ENCODE measurements around the gene SCN9A.

The SCN9A gene

DNA sequence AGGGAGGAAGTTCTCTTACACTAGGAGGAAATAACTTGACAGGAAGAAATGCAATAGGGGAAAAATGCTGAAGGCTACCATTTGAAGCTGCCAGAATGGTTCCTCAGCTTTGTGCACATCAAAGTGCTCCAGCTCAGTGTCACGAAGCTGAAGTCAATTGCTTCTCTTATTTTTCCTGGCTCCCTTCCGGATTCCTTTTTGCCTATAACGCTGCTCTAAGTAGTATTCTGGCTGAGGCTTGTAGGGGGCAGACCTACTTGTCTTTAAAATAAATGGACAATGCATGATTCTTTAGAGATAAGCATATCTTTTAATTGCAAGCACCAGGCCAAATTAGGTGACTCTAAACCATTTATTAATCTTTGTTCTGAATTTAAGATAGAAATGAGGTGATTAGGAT, 187.7 kb downstream of the SCN9A start:
- H3K27me3 ChIP-seq (ENCODE audit: control insufficient read depth, insufficient read depth, low read length), result no peaks in the 10 kb centered on the region
- H3K9ac ChIP-seq (ENCODE audit: low read length), result no peak overlapping the region
- no peak overlapping the region for H3K4me3 ChIP-seq (ENCODE audit: low read length)
- H3K36me3 ChIP-seq (ENCODE audit: control insufficient read depth, insufficient read depth, low read length), result no peaks in the 10 kb centered on the region
- no peaks in the 10 kb centered on the region for H3K9me3 ChIP-seq (ENCODE audit: control insufficient read depth, low read length)
- no peaks in the 10 kb centered on the region for H3K4me1 ChIP-seq (ENCODE audit: control insufficient read depth, insufficient read depth, low read length)

DNA sequence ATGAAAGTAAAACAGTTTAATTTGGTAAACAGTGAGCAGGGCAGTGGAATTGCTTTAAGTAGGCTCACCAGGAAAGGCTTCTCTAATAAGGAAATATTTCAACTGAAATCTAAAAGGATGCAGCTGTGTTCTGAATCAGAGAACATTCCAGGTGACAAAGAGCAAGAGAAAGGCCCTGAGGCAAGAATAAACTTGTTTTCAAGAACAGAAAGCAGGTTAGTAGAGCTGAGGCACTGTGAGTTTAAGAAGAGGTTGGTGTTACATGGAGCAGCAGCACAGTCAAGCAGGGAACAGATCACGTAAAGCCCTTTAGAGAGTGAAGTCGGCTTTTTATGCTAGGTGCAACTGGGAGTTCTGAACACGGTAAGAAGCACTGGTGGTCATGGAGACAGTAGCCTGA, 191.0 kb downstream of the SCN9A start:
- Histone ChIP-seq H3K36me3 (ENCODE audit: control insufficient read depth, insufficient read depth, low read length) (no peaks in the 10 kb centered on the region), H3K27me3 (ENCODE audit: control insufficient read depth, insufficient read depth, low read length) (no peaks in the 10 kb centered on the region)

DNA sequence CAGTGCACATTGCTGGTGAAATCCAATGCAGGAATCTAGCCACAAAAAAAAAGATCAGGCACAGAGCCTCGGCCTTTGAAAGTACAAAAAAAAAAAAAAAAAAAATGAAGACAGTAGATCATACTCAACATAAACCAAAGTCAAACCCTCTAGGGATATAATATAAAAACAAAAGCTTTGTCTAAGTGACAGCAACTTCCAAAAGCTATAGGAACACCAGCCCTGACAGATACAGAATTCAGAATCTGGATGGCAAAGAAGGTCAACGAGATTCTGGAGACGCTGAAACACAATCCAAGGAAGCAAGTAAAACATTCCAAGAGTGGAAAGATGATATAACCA, 194.0 kb downstream of the SCN9A start:
- Histone ChIP-seq H3K27me3 (ENCODE audit: control insufficient read depth, insufficient read depth, low read length) (no peaks in the 10 kb centered on the region), H3K9me3 (ENCODE audit: control insufficient read depth, low read length) (no peaks in the 10 kb centered on the region), H3K9ac (ENCODE audit: low read length) (no peak overlapping the region), H3K4me1 (ENCODE audit: control insufficient read depth, insufficient read depth, low read length) (no peaks in the 10 kb centered on the region), H3K36me3 (ENCODE audit: control insufficient read depth, insufficient read depth, low read length) (no peaks in the 10 kb centered on the region), H3K4me3 (ENCODE audit: low read length) (no peak overlapping the region)

More for the DNA sequence above, 191.0 kb downstream of the SCN9A start:
- Histone ChIP-seq H3K4me3 (ENCODE audit: low read length) (no peak overlapping the region), H3K9me3 (ENCODE audit: control insufficient read depth, low read length) (no peaks in the 10 kb centered on the region), H3K4me1 (ENCODE audit: control insufficient read depth, insufficient read depth, low read length) (no peaks in the 10 kb centered on the region), H3K9ac (ENCODE audit: low read length) (no peak overlapping the region)

DNA sequence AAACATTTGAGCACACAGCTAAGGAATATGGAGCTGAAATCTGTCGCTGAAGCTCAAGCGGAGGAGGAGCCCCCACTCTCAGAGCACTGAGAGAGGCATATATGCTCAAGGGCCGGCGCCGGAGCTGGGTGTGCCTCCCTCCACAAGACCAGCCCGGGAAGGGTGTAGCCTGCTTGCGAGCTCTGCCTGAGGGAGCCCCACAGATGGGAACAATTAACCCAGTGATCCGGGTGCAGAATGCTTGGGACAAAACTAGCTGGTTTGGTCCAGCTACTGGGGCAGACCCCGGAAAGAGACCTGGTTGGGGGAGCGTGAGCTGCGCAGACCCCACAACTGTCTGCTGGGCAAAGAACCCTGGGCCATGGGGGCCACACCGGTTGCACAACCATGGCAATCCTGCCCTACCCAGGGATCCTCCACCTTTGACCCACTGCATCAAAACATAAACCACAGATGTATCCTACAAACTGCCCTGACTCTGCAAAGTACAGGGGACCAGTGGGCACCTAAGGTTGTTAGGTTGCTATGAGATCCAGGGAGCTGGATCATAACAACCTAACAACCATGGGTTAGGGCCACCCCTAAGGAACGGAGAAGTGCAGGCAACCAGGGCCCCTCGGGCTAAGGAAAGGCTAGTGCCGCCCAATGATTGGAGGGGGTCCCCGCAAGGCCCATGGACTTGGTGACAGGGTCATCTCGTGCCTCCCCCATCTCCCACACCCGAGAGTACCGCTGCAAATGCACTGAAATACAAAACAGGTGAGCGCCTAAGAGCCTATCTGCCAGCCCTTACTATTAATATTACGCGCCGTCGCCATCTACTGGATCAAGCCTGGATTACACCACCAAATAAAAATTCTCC, 194.6 kb downstream of the SCN9A start:
- Histone ChIP-seq H3K27me3 (ENCODE audit: control insufficient read depth, insufficient read depth, low read length) (no peaks in the 10 kb centered on the region), H3K9me3 (ENCODE audit: control insufficient read depth, low read length) (no peaks in the 10 kb centered on the region), H3K4me1 (ENCODE audit: control insufficient read depth, insufficient read depth, low read length) (no peaks in the 10 kb centered on the region), H3K36me3 (ENCODE audit: control insufficient read depth, insufficient read depth, low read length) (no peaks in the 10 kb centered on the region), H3K9ac (ENCODE audit: low read length) (no peak overlapping the region), H3K4me3 (ENCODE audit: low read length) (no peak overlapping the region)

DNA sequence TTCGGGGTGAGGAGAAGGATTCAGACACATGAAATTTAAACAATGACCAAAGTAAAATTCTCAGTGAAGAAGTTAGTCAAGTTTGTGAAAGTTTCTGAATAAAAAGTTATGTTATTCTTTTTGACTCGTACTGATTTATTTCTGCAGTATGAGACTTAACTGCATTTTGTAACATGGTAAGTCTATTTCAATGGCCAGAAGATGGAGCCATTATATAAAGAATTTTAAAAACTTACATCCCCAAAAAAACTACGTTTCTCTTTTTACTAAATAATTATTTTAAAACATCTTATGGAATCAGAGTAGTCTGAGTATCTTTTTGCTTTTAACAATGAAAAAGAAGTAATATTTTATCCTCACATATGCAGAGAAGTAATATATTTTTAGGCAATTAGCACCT, 196.5 kb downstream of the SCN9A start:
- Histone ChIP-seq H3K4me1 (ENCODE audit: control insufficient read depth, insufficient read depth, low read length) (no peaks in the 10 kb centered on the region), H3K36me3 (ENCODE audit: control insufficient read depth, insufficient read depth, low read length) (no peaks in the 10 kb centered on the region), H3K9me3 (ENCODE audit: control insufficient read depth, low read length) (no peaks in the 10 kb centered on the region), H3K27me3 (ENCODE audit: control insufficient read depth, insufficient read depth, low read length) (no peaks in the 10 kb centered on the region), H3K4me3 (ENCODE audit: low read length) (no peak overlapping the region), H3K9ac (ENCODE audit: low read length) (no peak overlapping the region)

DNA sequence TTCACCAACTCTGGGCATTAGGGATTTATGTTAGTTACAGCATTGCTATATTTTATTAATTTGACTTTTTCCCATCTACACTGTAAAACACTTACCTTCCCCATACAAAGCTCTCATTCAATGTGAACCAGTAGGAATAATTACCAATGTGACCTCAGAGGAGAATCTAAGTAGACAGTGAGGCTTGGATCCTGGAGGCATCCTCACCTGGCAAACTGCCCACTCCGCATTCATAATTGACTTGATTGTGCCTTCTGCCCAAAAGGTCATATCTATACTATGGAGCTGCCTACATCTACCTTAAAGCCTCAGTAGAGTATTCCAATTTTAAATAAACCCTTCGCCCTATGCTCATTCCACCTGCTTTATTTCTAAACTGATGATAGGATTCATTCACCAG, 202.5 kb downstream of the SCN9A start:
- Histone ChIP-seq H3K9me3 (ENCODE audit: control insufficient read depth, low read length) (no peaks in the 10 kb centered on the region), H3K9ac (ENCODE audit: low read length) (no peak overlapping the region), H3K27me3 (ENCODE audit: control insufficient read depth, insufficient read depth, low read length) (no peaks in the 10 kb centered on the region), H3K4me1 (ENCODE audit: control insufficient read depth, insufficient read depth, low read length) (no peaks in the 10 kb centered on the region), H3K4me3 (ENCODE audit: low read length) (no peak overlapping the region), H3K36me3 (ENCODE audit: control insufficient read depth, insufficient read depth, low read length) (no peaks in the 10 kb centered on the region)

DNA sequence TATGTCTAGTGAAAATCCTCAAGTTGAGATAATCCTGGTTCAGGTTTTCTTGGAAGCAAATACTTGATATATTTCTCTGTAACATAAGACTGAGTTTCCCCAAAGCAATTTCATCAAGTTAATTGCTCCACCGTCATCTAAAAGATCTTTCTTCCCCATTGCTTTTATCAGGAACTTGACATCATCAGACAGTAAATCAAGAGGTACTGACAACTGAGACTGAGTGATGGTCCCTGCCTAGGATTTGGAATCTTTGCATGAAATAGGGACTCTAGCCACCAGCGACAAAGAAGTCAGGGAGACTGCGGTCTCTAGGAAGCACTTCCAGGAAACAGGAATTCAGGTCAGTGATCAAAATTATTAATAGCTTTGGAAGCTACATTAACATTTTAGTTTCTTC, 204.5 kb downstream of the SCN9A start:
- H3K27me3 ChIP-seq (ENCODE audit: control insufficient read depth, insufficient read depth, low read length), result no peaks in the 10 kb centered on the region
- H3K4me3 ChIP-seq (ENCODE audit: low read length), result no peak overlapping the region
- no peaks in the 10 kb centered on the region for H3K36me3 ChIP-seq (ENCODE audit: control insufficient read depth, insufficient read depth, low read length)
- no peaks in the 10 kb centered on the region for H3K4me1 ChIP-seq (ENCODE audit: control insufficient read depth, insufficient read depth, low read length)
- no peaks in the 10 kb centered on the region for H3K9me3 ChIP-seq (ENCODE audit: control insufficient read depth, low read length)
- no peak overlapping the region for H3K9ac ChIP-seq (ENCODE audit: low read length)

DNA sequence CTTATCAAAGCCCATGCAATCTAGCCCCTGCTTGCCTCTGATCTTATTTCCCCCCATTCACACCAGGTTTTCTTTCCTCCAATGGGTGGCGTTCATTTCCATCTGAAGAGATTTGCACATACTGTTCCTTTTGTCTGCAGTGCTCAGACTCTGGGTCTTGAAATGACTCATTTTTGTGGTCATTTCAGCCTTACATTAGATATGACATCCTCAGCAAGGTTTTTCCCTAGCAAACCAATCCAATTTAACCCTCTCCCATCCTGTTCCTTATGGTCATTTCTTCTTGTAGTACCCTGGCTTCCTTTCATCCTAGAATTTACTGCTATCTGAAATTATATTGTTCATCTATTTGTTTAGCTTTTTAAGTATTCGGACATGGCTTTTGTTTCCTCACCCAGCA, 205.4 kb downstream of the SCN9A start:
- Histone ChIP-seq H3K4me1 (ENCODE audit: control insufficient read depth, insufficient read depth, low read length) (no peaks in the 10 kb centered on the region), H3K9me3 (ENCODE audit: control insufficient read depth, low read length) (no peaks in the 10 kb centered on the region), H3K27me3 (ENCODE audit: control insufficient read depth, insufficient read depth, low read length) (no peaks in the 10 kb centered on the region), H3K4me3 (ENCODE audit: low read length) (no peak overlapping the region), H3K36me3 (ENCODE audit: control insufficient read depth, insufficient read depth, low read length) (no peaks in the 10 kb centered on the region), H3K9ac (ENCODE audit: low read length) (no peak overlapping the region)

DNA sequence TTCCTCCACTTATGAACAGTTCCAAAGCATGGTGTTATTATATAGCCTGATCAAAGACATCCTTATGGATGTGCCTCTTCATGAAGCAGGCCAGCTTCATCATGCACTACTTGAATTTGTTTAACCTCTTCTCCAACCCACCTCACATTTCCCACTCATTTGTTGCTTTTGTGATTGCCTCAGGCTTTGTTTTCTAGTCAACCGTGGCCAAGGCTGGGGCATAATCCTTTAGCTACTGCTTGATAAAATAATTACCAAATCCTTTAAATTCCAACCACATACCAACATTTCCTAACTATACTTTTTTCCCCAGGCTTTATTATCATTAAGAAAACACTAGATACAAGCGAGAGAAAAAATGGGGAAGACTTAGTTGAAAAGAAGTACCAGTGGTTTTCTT, 208.3 kb downstream of the SCN9A start:
- no peaks in the 10 kb centered on the region for H3K27me3 ChIP-seq (ENCODE audit: control insufficient read depth, insufficient read depth, low read length)
- no peaks in the 10 kb centered on the region for H3K4me1 ChIP-seq (ENCODE audit: control insufficient read depth, insufficient read depth, low read length)
- H3K9me3 ChIP-seq (ENCODE audit: control insufficient read depth, low read length), result no peaks in the 10 kb centered on the region
- no peaks in the 10 kb centered on the region for H3K36me3 ChIP-seq (ENCODE audit: control insufficient read depth, insufficient read depth, low read length)
- H3K4me3 ChIP-seq (ENCODE audit: low read length), result no peak overlapping the region
- H3K9ac ChIP-seq (ENCODE audit: low read length), result no peak overlapping the region

DNA sequence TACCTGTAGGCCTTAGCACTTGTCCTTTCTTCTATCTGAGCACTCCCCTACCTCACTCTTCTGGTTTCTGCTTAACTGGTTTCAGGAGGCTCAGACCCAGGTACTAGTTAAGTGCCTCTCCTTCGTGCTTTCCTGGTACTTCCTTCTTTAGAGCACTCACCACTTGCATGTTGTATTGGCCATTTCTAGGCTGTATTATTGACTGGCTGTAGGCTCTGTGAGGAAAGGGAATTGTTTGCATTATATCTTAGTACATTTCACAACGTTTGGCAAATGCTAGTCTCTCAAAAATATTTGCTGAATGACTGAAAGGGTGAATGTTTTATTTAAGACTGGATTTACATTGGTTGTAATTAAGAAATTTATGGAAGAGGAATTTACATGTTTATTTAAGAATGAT, 212.0 kb downstream of the SCN9A start:
- no peak overlapping the region for H3K9ac ChIP-seq (ENCODE audit: low read length)
- no peaks in the 10 kb centered on the region for H3K27me3 ChIP-seq (ENCODE audit: control insufficient read depth, insufficient read depth, low read length)
- no peaks in the 10 kb centered on the region for H3K9me3 ChIP-seq (ENCODE audit: control insufficient read depth, low read length)
- no peak overlapping the region for H3K4me3 ChIP-seq (ENCODE audit: low read length)
- no peaks in the 10 kb centered on the region for H3K4me1 ChIP-seq (ENCODE audit: control insufficient read depth, insufficient read depth, low read length)
- no peaks in the 10 kb centered on the region for H3K36me3 ChIP-seq (ENCODE audit: control insufficient read depth, insufficient read depth, low read length)

DNA sequence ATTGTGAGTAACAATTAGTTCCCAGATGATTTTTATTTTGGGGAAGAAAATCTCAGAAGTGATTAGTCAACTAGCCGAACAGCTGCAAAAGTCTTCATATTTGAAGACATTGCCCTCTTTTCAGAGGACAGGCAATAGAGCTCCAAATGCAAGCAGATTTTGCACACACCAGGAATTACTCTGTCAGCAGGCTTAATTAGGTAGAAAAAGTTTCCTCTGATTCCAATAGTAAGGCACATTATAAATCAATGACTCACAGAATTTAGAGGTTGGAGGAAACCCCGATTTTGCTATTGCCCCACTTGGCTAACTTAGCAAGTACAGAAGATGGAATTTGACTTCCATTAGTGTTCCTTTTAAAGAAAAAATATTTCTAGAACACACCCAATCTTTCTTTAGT, 217.2 kb downstream of the SCN9A start:
- no peaks in the 10 kb centered on the region for H3K4me1 ChIP-seq (ENCODE audit: control insufficient read depth, insufficient read depth, low read length)
- H3K9ac ChIP-seq (ENCODE audit: low read length), result no peak overlapping the region
- no peaks in the 10 kb centered on the region for H3K27me3 ChIP-seq (ENCODE audit: control insufficient read depth, insufficient read depth, low read length)
- no peak overlapping the region for H3K4me3 ChIP-seq (ENCODE audit: low read length)
- H3K9me3 ChIP-seq (ENCODE audit: control insufficient read depth, low read length), result no peaks in the 10 kb centered on the region
- H3K36me3 ChIP-seq (ENCODE audit: control insufficient read depth, insufficient read depth, low read length), result no peaks in the 10 kb centered on the region

DNA sequence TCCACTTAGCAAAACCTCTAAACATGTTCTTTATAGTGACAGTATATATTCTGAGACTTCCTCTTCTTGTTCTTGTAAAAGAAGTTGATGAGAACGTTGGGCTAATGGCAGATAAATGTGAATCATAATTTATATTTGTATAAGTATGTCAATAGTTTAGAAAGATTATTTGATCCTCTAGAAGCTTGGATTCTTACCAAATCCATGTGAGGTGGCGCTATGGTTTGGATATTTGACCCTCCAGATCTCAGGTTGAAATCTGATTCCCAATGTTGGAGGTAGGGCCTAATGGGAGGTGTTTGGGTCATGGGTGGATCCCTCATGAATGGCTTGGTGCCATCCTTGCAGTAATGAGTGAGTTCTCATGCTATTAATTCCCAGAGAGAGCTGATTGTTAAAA, 218.2 kb downstream of the SCN9A start:
- no peaks in the 10 kb centered on the region for H3K4me1 ChIP-seq (ENCODE audit: control insufficient read depth, insufficient read depth, low read length)
- H3K36me3 ChIP-seq (ENCODE audit: control insufficient read depth, insufficient read depth, low read length), result no peaks in the 10 kb centered on the region
- H3K9me3 ChIP-seq (ENCODE audit: control insufficient read depth, low read length), result no peaks in the 10 kb centered on the region
- H3K9ac ChIP-seq (ENCODE audit: low read length), result no peak overlapping the region
- H3K27me3 ChIP-seq (ENCODE audit: control insufficient read depth, insufficient read depth, low read length), result no peaks in the 10 kb centered on the region
- no peak overlapping the region for H3K4me3 ChIP-seq (ENCODE audit: low read length)

DNA sequence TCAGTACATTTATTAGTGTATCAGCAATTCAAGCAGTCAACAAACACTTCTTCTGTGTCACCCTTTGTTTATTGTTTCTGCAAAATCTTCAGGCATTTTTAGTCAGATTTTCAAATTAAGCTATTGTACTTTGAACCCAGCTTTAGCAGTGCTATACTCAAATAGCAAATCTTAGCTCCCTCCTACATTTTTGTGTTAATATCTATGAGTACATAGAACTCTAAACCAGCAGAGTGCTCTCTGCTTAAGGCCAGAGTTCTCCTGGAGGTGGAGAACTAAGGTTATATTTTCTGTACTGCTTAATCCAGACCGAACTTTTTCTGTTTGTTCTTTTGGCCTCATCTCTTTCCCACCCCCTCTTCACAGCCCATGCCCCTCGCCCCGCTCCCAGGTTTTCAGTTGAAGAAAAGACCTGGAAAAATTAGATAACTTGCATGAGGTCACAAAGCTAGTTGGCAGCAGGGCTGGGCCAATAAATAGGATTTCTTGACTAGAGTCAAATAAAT, 218.7 kb downstream of the SCN9A start:
- Histone ChIP-seq H3K4me1 (ENCODE audit: control insufficient read depth, insufficient read depth, low read length) (no peaks in the 10 kb centered on the region), H3K4me3 (ENCODE audit: low read length) (no peak overlapping the region), H3K9me3 (ENCODE audit: control insufficient read depth, low read length) (no peaks in the 10 kb centered on the region), H3K27me3 (ENCODE audit: control insufficient read depth, insufficient read depth, low read length) (no peaks in the 10 kb centered on the region), H3K9ac (ENCODE audit: low read length) (no peak overlapping the region), H3K36me3 (ENCODE audit: control insufficient read depth, insufficient read depth, low read length) (no peaks in the 10 kb centered on the region)
